HG03064 (cell line): Measurements from ENCODE around the gene KCNQ1.

ENCODE experiments used
- ATAC-seq: cut with Tn5 transposase; IDR thresholded peaks from one replicate; pipeline ENCODE4 v1.9.1; 2021; ENCODE audit warnings: low read depth; ENCODE audit not compliant: unreplicated experiment

Gene KCNQ1

GRCh38 chr11:2563213-2564007, 118.6 kb downstream of the KCNQ1 start:
- no peak for ATAC-seq

GRCh38 chr11:2564008-2564530, 119.3 kb downstream of the KCNQ1 start:
- no peak for ATAC-seq

GRCh38 chr11:2564588-2565425, 120.0 kb downstream of the KCNQ1 start:
- no peak for ATAC-seq

GRCh38 chr11:2565447-2566222, 120.8 kb downstream of the KCNQ1 start:
- no peak for ATAC-seq

- ATAC-seq = no peak
Measured at GRCh38 chr11:2566223-2567025, 121.6 kb downstream of the KCNQ1 start.

- no peak for ATAC-seq
Measured at GRCh38 chr11:2567026-2567671, 122.3 kb downstream of the KCNQ1 start.

GRCh38 chr11:2569321-2569721, 124.5 kb downstream of the KCNQ1 start:
- no peak for ATAC-seq

- no peak for ATAC-seq
Measured at GRCh38 chr11:2569731-2570210, 125.0 kb downstream of the KCNQ1 start.

- ATAC-seq = no peak
Measured at GRCh38 chr11:2570211-2570811, 125.5 kb downstream of the KCNQ1 start.

- ATAC-seq = no peak
Measured at GRCh38 chr11:2570841-2571597, 126.2 kb downstream of the KCNQ1 start.

GRCh38 chr11:2571598-2572281, 126.9 kb downstream of the KCNQ1 start:
- ATAC-seq = no peak

GRCh38 chr11:2572491-2573239, 127.9 kb downstream of the KCNQ1 start:
- ATAC-seq = no peak

GRCh38 chr11:2573240-2574042, 128.6 kb downstream of the KCNQ1 start:
- ATAC-seq = no peak

GRCh38 chr11:2574043-2574552, 129.3 kb downstream of the KCNQ1 start:
- ATAC-seq = no peak

- no peak for ATAC-seq
Measured at GRCh38 chr11:2574553-2575535, 130.0 kb downstream of the KCNQ1 start.
